ENCODE results near the gene CCNK. TPM values are rescaled to one million over a fixed set of nuclear protein-coding genes. Genes with fewer than 3 reads are reported as not detected.

The CCNK gene
- total and polyA plus RNA-seq, 2 of the 13 experiments (the other 11 are each of a cell fraction or from before 2014, with no cell fraction given): 4.9 to 9.7 TPM

GRCh38 chr14:99467336-99468078, 13.7 kb upstream of the CCNK start:
- Histone ChIP-seq H3K4me2 (ENCODE audit: low read depth, low read length) (peak overlapping the region; percentile 26; the same call in 1 of the 2 replicates), H3K4me3 (replicated peaks in 1 of 3; ENCODE audit: insufficient read depth in 1 of 3, low read depth in 2 of 3, low read length in 3 of 3) (no peak overlapping the region), H3K27ac (ENCODE audit: extremely low read length, insufficient read depth, low read length) (no peak overlapping the region), H3K79me2 (ENCODE audit: insufficient read depth, low read length) (peaks cover 63% of the 10 kb centered on the region), H3K9me3 (ENCODE audit: low read length) (no peaks in the 10 kb centered on the region), H3K9ac (ENCODE audit: insufficient read depth, low read depth, low read length) (no peak overlapping the region), H4K20me1 (ENCODE audit: insufficient read depth, low read length) (peaks cover 5% of the 10 kb centered on the region), H3K4me1 (ENCODE audit: insufficient read depth, low read length) (peaks cover 34% of the 10 kb centered on the region), H3K36me3 (replicated peaks in 1 of 2; ENCODE audit: control insufficient read depth in 1 of 2, insufficient read depth in 2 of 2, low read length in 2 of 2) (peaks cover 2 to 22% of the 10 kb centered on the region in 2 experiments; a peak in 4 of 5 replicates), H2AFZ (ENCODE audit: low read length) (no peak overlapping the region), H3K27me3 (ENCODE audit: control insufficient read depth in 1 of 2, insufficient read depth in 2 of 2, low read length in 2 of 2) (no peaks in the 10 kb centered on the region)
- DNase-seq (ENCODE audit: low spot score) (no peak), ATAC-seq (peak; percentile 39; the same call in 2 of the 3 replicates), FAIRE-seq (no peak)
- no TSS peak for BruUV-seq (replicated peaks)
- WGBS (ENCODE audit: low lambda C conversion rate): 86% methylated on average over 9 of the region's 9 CpGs
- in situ Hi-C loops (cut with HindIII; ENCODE audit: extremely low pct_ligation_motif_present, low pct_unique_long_range_greater_than_20kb): no loop called here
- ChIA-PET CTCF (ENCODE audit: low intra/inter-chr PET ratio, low total read pairs) (no interaction called here), POLR2A (interaction anchor here (0.8 kb wide), 1 partner anchor 13 kb away, joined by 5 read pairs; the partner anchor contains the start of genes CCNK and SETD3)
- TF ChIP-seq ZNF777 (CRISPR knock-in tag; IDR thresholded peaks at IDR 0.05) (no peak), MLX (CRISPR knock-in tag; IDR thresholded peaks at IDR 0.05) (no peak), ZBTB44 (CRISPR knock-in tag; IDR thresholded peaks at IDR 0.05) (no peak), RFXAP (CRISPR knock-in tag; IDR thresholded peaks at IDR 0.05; ENCODE audit: borderline replicate concordance) (no peak), ZNF282 (IDR thresholded peaks at IDR 0.05; ENCODE audit: partially characterized antibody) (no peak), BCL6 (CRISPR knock-in tag; IDR thresholded peaks at IDR 0.05) (no peak), ZBTB21 (CRISPR knock-in tag; IDR thresholded peaks at IDR 0.05) (no peak), JARID2 (CRISPR knock-in tag; IDR thresholded peaks at IDR 0.05; ENCODE audit: insufficient replicate concordance) (no peak), TEAD2 (CRISPR knock-in tag; IDR thresholded peaks at IDR 0.05) (no peak), ZNF879 (CRISPR knock-in tag; IDR thresholded peaks at IDR 0.05) (no peak), ATF2 (CRISPR knock-in tag; IDR thresholded peaks at IDR 0.05) (no peak), GPN1 (CRISPR knock-in tag; IDR thresholded peaks at IDR 0.05; ENCODE audit: borderline replicate concordance) (no peak), CBX1 (IDR thresholded peaks at IDR 0.05; ENCODE audit: low read depth) (no peak), ZNF496 (CRISPR knock-in tag; IDR thresholded peaks at IDR 0.05; ENCODE audit: insufficient replicate concordance) (no peak), MIER3 (CRISPR knock-in tag; IDR thresholded peaks at IDR 0.05; ENCODE audit: borderline replicate concordance) (no peak), SNAI1 (CRISPR knock-in tag; IDR thresholded peaks at IDR 0.05; ENCODE audit: borderline replicate concordance) (no peak), ZBTB10 (CRISPR knock-in tag; IDR thresholded peaks at IDR 0.05; ENCODE audit: borderline replicate concordance) (no peak), ZNF782 (CRISPR knock-in tag; IDR thresholded peaks at IDR 0.05; ENCODE audit: borderline replicate concordance) (no peak)
- intact Hi-C loops (cut with micrococcal nuclease; ENCODE audit: unreplicated experiment): no loop called here

Data from HepG2 (cell line).